Mammary epithelial cell (primary cell): ENCODE results near the gene KNCN.

Experiments used
- CTCF ChIP-seq, 2 donors: IDR thresholded peaks in 1 of 2; conservative IDR thresholded peaks in 1 of 2; 2 replicates each; pipeline ENCODE4 v1.5.1; 2011 to 2012; ENCODE audit warnings: inconsistent platforms in 2 of 2, low read length in 2 of 2, mild to moderate bottlenecking in 2 of 2, control low read depth in 1 of 2, low read depth in 1 of 2; ENCODE audit not compliant: insufficient read depth in 1 of 2; ENCODE audit errors: extremely low read depth in 1 of 2
- EZH2 ChIP-seq: IDR thresholded peaks from 2 replicates; pipeline ENCODE4 v1.6.1; 2012; ENCODE audit warnings: low read length, inconsistent platforms, borderline replicate concordance

DNA sequence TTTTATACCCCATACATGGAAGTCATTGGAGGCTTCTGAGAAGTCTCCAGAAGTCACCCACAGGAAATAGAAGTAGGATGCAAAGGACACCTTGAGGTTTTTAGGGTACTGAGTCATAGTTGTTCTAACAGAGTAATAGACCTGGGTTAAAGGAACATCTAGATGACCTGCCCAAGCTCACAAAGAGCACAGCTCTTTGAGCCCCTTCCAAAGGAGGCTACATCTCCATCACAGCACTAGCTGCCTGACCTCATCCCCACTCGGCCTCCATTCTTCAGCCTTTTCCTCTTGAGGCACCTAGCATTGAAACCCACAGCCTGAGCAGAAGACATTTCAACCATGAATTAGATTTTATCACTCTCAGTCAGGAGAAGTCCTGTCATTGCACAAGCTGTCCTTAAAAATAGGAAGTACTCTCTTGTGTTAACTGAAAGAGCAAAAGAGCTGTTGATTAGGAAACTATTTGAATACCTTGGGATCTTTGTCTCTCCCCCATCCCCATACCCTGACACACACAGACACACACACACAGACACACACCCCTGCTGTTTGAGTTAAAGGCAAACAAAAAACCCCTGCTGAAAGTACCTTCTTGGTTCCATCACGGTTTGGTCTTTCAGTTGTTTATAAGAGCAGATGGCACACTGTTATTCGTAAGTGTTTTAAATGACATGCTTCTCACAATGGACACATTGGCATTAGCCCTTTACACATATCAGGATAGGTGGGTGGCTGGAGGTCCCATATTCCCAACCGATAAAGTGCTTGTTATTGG lies 30.4 kb upstream of the KNCN start:
- TF ChIP-seq CTCF (conservative IDR thresholded peaks at IDR 0.05 in 1 of 2, IDR thresholded peaks at IDR 0.05 in 1 of 2; ENCODE audit: extremely low read depth in 1 of 2, insufficient read depth in 1 of 2, low read depth in 1 of 2, low read length in 2 of 2) (no peak), EZH2 (no peak)
